ENCODE data around the gene MUC12. TPM values are rescaled to one million over a fixed set of nuclear protein-coding genes. Genes with fewer than 3 reads are reported as not detected.
"Not testable (repeated sequence)": the region's sequence is repeated elsewhere in the genome, so short reads cannot be mapped to it uniquely, and the experiment has no call there.

Gene MUC12
- total RNA-seq, 1 donor from 2014 or later, result not detected

- not testable (repeated sequence) for DNase-seq (ENCODE audit: extremely low read depth, low read depth, low spot score)
Observed at GRCh38 chr7:100985033-100985797, 15.8 kb downstream of the MUC12 start.

GRCh38 chr7:100991631-100992030, 22.3 kb downstream of the MUC12 start:
- no peak for DNase-seq (ENCODE audit: extremely low read depth, low read depth, low spot score)

GRCh38 chr7:100992280-100992679, 22.9 kb downstream of the MUC12 start:
- not testable (repeated sequence) for DNase-seq (ENCODE audit: extremely low read depth, low read depth, low spot score)

GRCh38 chr7:100994671-100995070, 25.3 kb downstream of the MUC12 start:
- not testable (repeated sequence) for DNase-seq (ENCODE audit: extremely low read depth, low read depth, low spot score)

GRCh38 chr7:100998530-100998929, 29.2 kb downstream of the MUC12 start:
- not testable (repeated sequence) for DNase-seq (ENCODE audit: extremely low read depth, low read depth, low spot score)

- DNase-seq (ENCODE audit: extremely low read depth, low read depth, low spot score), result not testable (repeated sequence)
Observed at GRCh38 chr7:100999334-100999733, 30.0 kb downstream of the MUC12 start.

GRCh38 chr7:101000025-101000424, 30.7 kb downstream of the MUC12 start:
- DNase-seq (ENCODE audit: extremely low read depth, low read depth, low spot score), result not testable (repeated sequence)

GRCh38 chr7:101002333-101002732, 33.0 kb downstream of the MUC12 start:
- DNase-seq (ENCODE audit: extremely low read depth, low read depth, low spot score), result not testable (repeated sequence)

- DNase-seq (ENCODE audit: extremely low read depth, low read depth, low spot score), result not testable (repeated sequence)
Observed at GRCh38 chr7:101007361-101007760, 38.0 kb downstream of the MUC12 start.

- no peak for DNase-seq (ENCODE audit: extremely low read depth, low read depth, low spot score)
Observed at GRCh38 chr7:101009629-101010028, 40.3 kb downstream of the MUC12 start.

- no peak for DNase-seq (ENCODE audit: extremely low read depth, low read depth, low spot score)
Observed at GRCh38 chr7:101012931-101013330, 43.6 kb downstream of the MUC12 start.

- DNase-seq (ENCODE audit: extremely low read depth, low read depth, low spot score), result no peak
Observed at GRCh38 chr7:101015626-101016025, 46.3 kb downstream of the MUC12 start.

- DNase-seq (ENCODE audit: extremely low read depth, low read depth, low spot score), result peak; percentile 9
Observed at GRCh38 chr7:101017064-101017777, 47.9 kb downstream of the MUC12 start.

- DNase-seq (ENCODE audit: extremely low read depth, low read depth, low spot score), result no peak
Observed at GRCh38 chr7:101018271-101019167, 49.2 kb downstream of the MUC12 start.

- no peak for DNase-seq (ENCODE audit: extremely low read depth, low read depth, low spot score)
Observed at GRCh38 chr7:101020444-101020843, 51.1 kb downstream of the MUC12 start.

- DNase-seq (ENCODE audit: extremely low read depth, low read depth, low spot score), result no peak
Observed at GRCh38 chr7:101021703-101022102, 52.3 kb downstream of the MUC12 start.

- DNase-seq (ENCODE audit: extremely low read depth, low read depth, low spot score), result no peak
Observed at GRCh38 chr7:101023839-101024238, 54.5 kb downstream of the MUC12 start.

GRCh38 chr7:101031082-101031481, 61.7 kb downstream of the MUC12 start:
- no peak for DNase-seq (ENCODE audit: extremely low read depth, low read depth, low spot score)

- DNase-seq (ENCODE audit: extremely low read depth, low read depth, low spot score), result no peak
Observed at GRCh38 chr7:101035941-101036340, 66.6 kb downstream of the MUC12 start.

- DNase-seq (ENCODE audit: extremely low read depth, low read depth, low spot score), result not testable (repeated sequence)
Observed at GRCh38 chr7:101041283-101041682, 71.9 kb downstream of the MUC12 start.

- no peak for DNase-seq (ENCODE audit: extremely low read depth, low read depth, low spot score)
Observed at GRCh38 chr7:101058355-101058754, 89.0 kb downstream of the MUC12 start.
